ENCODE measurements around the gene MYH10.

DNA sequence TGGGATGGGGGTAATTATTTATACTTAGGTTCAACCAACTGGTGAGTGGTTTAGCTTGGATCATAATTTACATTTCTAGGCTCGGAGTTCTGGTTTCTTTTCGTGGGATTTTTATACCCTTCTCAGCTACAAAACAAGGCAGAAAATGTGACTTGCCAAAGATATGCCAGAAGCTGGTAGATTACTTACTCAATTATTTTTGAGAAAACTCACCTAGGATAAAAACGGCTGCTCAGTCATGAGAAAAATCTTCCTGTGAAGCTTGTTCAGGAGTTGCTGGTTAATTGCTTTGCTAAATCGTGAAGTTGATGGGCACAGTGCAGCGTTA is 193.7 kb downstream of the MYH10 start:
- TF ChIP-seq CTCF (IDR thresholded peaks at IDR 0.05; ENCODE audit: borderline replicate concordance, extremely low read depth, low read length, poor library complexity, severe bottlenecking) (no peak), EZH2 (IDR thresholded peaks at IDR 0.05; ENCODE audit: borderline replicate concordance, low read depth, low read length, severe bottlenecking) (no peak)

All from DND-41 (cell line).